ENCODE measurements around the gene SLC39A10.
"Not testable (repeated sequence)": the region's sequence is repeated elsewhere in the genome, so short reads cannot be mapped to it uniquely, and the experiment has no call there.

Gene SLC39A10

GRCh38 chr2:195687320-195688086 is 30.5 kb downstream of the SLC39A10 start:
- TF ChIP-seq CTCF (IDR thresholded peaks at IDR 0.05; ENCODE audit: insufficient read depth, missing control alignments) = no peak

DNA sequence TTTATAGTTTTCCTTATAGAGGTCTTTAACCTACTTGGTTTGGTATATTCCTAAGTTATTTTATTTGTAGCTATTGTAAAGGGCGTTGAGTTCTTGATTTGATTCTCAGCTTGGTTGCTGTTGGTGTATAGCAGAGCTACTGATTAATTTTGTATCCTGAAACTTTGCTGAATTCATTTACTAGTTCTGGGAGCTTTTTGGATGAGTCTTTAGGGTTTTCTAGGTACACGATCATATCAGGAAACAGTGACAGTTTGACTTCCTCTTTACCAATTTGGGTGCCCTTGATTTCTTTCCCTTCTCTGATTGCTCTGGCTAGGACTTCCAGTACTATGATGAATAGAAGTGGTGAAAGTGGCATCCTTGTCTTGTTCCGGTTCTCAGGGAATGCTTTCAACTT is 35.5 kb downstream of the SLC39A10 start:
- not testable (repeated sequence) for DNase-seq (ENCODE audit: insufficient read length, low spot score); FAIRE-seq

More at GRCh38 chr2:195687320-195688086, 30.5 kb downstream of the SLC39A10 start:
- FAIRE-seq = no peak
- no peak for DNase-seq (ENCODE audit: insufficient read length, low spot score)

DNA sequence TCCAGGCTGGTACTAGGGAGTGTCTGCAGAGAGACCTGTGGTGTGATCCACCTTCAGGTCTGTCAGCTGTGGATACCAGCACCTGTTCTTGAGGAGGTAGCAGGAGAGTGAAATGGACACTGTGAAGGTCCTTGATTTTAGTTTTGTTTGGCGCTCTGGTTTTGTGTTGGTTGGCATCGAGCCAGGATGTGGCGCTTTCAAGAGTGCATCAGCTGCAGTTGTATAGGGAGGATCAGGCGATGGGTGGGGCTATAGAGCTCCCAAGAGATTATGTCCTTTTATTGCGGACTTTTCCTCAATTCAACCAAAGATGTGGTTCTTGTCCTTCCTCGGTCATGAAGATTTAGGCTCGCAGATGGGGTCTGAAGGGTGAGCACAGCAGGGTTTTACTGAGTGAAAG is 37.5 kb downstream of the SLC39A10 start:
- DNase-seq (ENCODE audit: insufficient read length, low spot score) = no peak
- FAIRE-seq = no peak
- TF ChIP-seq CTCF (IDR thresholded peaks at IDR 0.05; ENCODE audit: insufficient read depth, missing control alignments) = no peak

DNA sequence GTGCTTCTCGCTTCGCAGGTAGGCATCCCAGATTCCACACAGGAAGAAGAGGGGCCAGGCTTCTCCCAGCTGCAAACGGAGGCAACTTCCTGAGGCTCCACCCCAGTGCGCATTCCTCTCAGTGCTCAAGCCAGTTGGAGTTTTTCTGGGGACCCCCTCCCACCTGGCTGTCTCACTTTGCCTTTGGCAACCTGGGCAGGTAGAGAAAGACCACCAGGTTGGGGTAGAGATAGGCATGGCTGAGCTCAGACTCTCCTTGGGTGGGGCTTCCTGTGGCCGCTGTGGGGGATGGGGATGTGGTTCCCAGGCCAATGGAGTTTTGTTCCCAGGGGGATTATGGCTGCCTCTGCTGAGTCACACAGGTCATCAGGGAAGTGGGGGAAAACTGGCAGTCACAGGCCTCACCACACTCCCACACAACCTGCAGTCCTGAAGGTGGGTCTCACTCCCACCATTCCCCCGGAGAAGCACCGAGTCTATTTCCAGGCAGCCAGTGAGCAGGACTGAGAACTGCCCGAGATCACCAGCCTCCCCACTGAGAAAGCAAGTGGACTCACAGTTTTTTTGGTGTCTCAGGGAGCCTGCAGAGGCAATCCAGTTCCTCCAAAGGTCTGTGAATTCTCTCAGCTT is 38.1 kb downstream of the SLC39A10 start:
- DNase-seq (ENCODE audit: insufficient read length, low spot score) (no peak), FAIRE-seq (no peak)
- no peak for TF ChIP-seq CTCF (IDR thresholded peaks at IDR 0.05; ENCODE audit: insufficient read depth, missing control alignments)

DNA sequence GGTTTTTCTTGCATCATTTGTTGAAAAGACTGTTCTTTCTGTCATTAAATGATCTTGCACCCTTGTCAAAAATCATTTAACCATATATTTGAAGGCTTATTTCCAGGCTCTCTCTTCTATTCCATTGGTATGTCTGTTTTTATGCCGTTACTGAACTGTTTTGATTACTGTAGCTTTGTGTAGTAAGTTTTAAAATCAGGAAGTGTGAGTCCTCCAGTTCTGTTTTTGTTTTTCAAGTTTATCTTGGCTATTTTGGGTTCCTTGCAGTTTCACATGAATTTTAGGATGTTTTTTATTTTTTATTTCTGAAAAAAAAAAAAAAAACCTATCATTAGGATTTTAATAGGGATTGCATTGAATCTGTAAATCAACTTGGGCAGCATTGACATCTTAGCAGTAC is 39.0 kb downstream of the SLC39A10 start:
- no peak for TF ChIP-seq CTCF (IDR thresholded peaks at IDR 0.05; ENCODE audit: insufficient read depth, missing control alignments)
- FAIRE-seq (no peak), DNase-seq (ENCODE audit: insufficient read length, low spot score) (no peak)

- no peak for DNase-seq (ENCODE audit: insufficient read length, low spot score)
- no peak for FAIRE-seq
- no peak for TF ChIP-seq CTCF (IDR thresholded peaks at IDR 0.05; ENCODE audit: insufficient read depth, missing control alignments)
Observed at GRCh38 chr2:195697681-195698220, 40.7 kb downstream of the SLC39A10 start.

DNA sequence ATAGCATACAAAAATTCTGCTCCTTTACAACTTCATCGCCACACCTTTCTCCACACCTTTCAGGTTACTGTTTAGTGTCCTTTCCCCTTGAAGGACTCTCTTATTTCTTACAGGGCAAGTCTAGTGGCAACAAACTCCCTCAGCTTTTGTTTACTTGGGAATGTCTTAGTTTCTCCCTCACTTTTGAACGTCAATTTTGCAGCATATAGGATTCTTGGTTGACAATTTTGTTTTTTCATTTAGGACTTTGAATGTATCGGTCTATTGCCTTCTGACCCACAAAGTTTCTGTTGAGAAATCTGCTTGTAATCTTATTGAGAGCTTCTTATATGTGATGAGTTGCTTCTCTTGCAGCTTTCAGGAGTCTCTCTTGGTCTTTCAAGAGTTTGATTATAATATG is 43.5 kb downstream of the SLC39A10 start:
- no peak for DNase-seq (ENCODE audit: insufficient read length, low spot score)
- no peak for TF ChIP-seq CTCF (IDR thresholded peaks at IDR 0.05; ENCODE audit: insufficient read depth, missing control alignments)
- FAIRE-seq = no peak
